HepG2 (cell line): ENCODE data around the gene TPM1. TPM values are rescaled to one million over a fixed set of nuclear protein-coding genes. Genes with fewer than 3 reads are reported as not detected.

Experiments used
- ATAC-seq: fragments of 200-7000 bp; cut with Tn5 transposase; 3 replicates; pipeline ENCODE4 v1.9.1; 2020; ENCODE audit warnings: mild to moderate bottlenecking, moderate library complexity
- BruUV-seq: library from RNA; stranded (reverse); fragments of 400-500 nt; replicated peaks from 2 replicates; lab custom pipeline; 2021; lab: Mats Ljungman, UMichigan
- CTCF ChIA-PET: fragments of 300-600 bp; formaldehyde crosslinking; extraction: SDS; loops from one replicate; lab custom pipeline; 2021; ENCODE audit warnings: low total read pairs, inconsistent platforms, low intra/inter-chr PET ratio; lab: Yijun Ruan, JAX
- POLR2A ChIA-PET: fragments of 350-600 bp; sonication (Branson Sonifier 250); formaldehyde crosslinking; loops from one replicate; lab custom pipeline; 2020; ENCODE audit warnings: antibody characterized with exemption, inconsistent platforms; lab: Yijun Ruan, JAX
- DNase-seq: peaks from one replicate; pipeline ENCODE4 v3.0.0-alpha.2; 2015; ENCODE audit warnings: low spot score
- FAIRE-seq: peaks from 3 replicates; lab custom pipeline; 2011; peaks lifted over from hg19 to GRCh38; lab: Jason Lieb, UNC
- H2AFZ ChIP-seq: one replicate; pipeline ENCODE4 v1.6.1; 2011; ENCODE audit warnings: low read length, inconsistent platforms
- H3K27ac ChIP-seq: fragments of 300-600 bp; 3 replicates; pipeline ENCODE4 v1.8.0; 2011; ENCODE audit warnings: mixed run types, mild to moderate bottlenecking, mixed read lengths, low read length, inconsistent platforms; ENCODE audit not compliant: insufficient read depth; ENCODE audit errors: extremely low read length
- H3K27me3 ChIP-seq, 2 experiments: fragments of 200-600 bp in 1 of 2; 2 replicates in 1 of 2; 3 replicates in 1 of 2; pipeline versions ENCODE4 v1.6.0 to v1.8.0; 2011; ENCODE audit warnings: low read length in 2 of 2, mild to moderate bottlenecking in 2 of 2, moderate library complexity in 2 of 2, inconsistent platforms in 1 of 2; ENCODE audit not compliant: insufficient read depth in 2 of 2, control insufficient read depth in 1 of 2
- H3K36me3 ChIP-seq, 2 experiments: fragments of 200-600 bp in 1 of 2; replicated peaks in 1 of 2; 2 replicates in 1 of 2; 3 replicates in 1 of 2; pipeline versions ENCODE4 v1.5.1 to v1.8.0; 2011; ENCODE audit warnings: low read length in 2 of 2, inconsistent platforms in 1 of 2; ENCODE audit not compliant: insufficient read depth in 2 of 2, control insufficient read depth in 1 of 2
- H3K4me1 ChIP-seq: 2 replicates; pipeline ENCODE4 v1.5.1; 2012; ENCODE audit warnings: low read length, inconsistent platforms; ENCODE audit not compliant: insufficient read depth
- H3K4me2 ChIP-seq: 2 replicates; pipeline ENCODE4 v1.6.0; 2011; ENCODE audit warnings: low read depth, low read length, inconsistent platforms
- H3K4me3 ChIP-seq, 3 experiments: fragments of 200-600 bp in 1 of 3; sonication (generic), shearing (Covaris generic) in 1 of 3; replicated peaks in 1 of 3; 2 replicates each; pipeline ENCODE4 v1.5.1; 2011 to 2016; ENCODE audit warnings: low read length in 3 of 3, inconsistent platforms in 2 of 3, low read depth in 2 of 3, mild to moderate bottlenecking in 2 of 3, control low read depth in 1 of 3, mixed read lengths in 1 of 3; ENCODE audit not compliant: insufficient read depth in 1 of 3
- H3K79me2 ChIP-seq: one replicate; pipeline ENCODE4 v1.6.1; 2011; ENCODE audit warnings: low read length, inconsistent platforms; ENCODE audit not compliant: insufficient read depth
- H3K9ac ChIP-seq: 2 replicates; pipeline ENCODE4 v1.6.0; 2011; ENCODE audit warnings: mild to moderate bottlenecking, low read depth, low read length, inconsistent platforms; ENCODE audit not compliant: insufficient read depth
- H3K9me3 ChIP-seq: 2 replicates; pipeline ENCODE4 v1.5.1; 2012; ENCODE audit warnings: mild to moderate bottlenecking, low read length
- H4K20me1 ChIP-seq: 2 replicates; pipeline ENCODE4 v1.6.0; 2011; ENCODE audit warnings: inconsistent platforms, mild to moderate bottlenecking, low read length, moderate library complexity; ENCODE audit not compliant: insufficient read depth
- AKAP8 ChIP-seq: sonication (generic); formaldehyde crosslinking; IDR thresholded peaks from 2 replicates; pipeline ENCODE4 v1.5.1; 2020; ENCODE audit warnings: mild to moderate bottlenecking, missing genetic modification reagents
- ATF1 ChIP-seq: IDR thresholded peaks from 2 replicates; pipeline ENCODE4 v1.6.1; 2016; ENCODE audit warnings: mild to moderate bottlenecking, control low read depth
- ATRX ChIP-seq: sonication (generic); formaldehyde crosslinking; IDR thresholded peaks from 2 replicates; pipeline ENCODE4 v1.4.0; 2020; ENCODE audit warnings: missing genetic modification reagents, borderline replicate concordance
- DPF2 ChIP-seq: sonication (generic); formaldehyde crosslinking; IDR thresholded peaks from 2 replicates; pipeline ENCODE4 v1.4.0; 2020; ENCODE audit warnings: mild to moderate bottlenecking, low read depth, missing genetic modification reagents, borderline replicate concordance
- ETS1 ChIP-seq: sonication (generic); formaldehyde crosslinking; IDR thresholded peaks from 2 replicates; pipeline ENCODE4 v1.4.0; 2020; ENCODE audit warnings: missing genetic modification reagents
- PAX8 ChIP-seq: sonication (generic); formaldehyde crosslinking; IDR thresholded peaks from 2 replicates; pipeline ENCODE4 v1.8.0; 2022; ENCODE audit warnings: mild to moderate bottlenecking, missing genetic modification reagents, borderline replicate concordance
- PHF21A ChIP-seq: sonication (generic); formaldehyde crosslinking; IDR thresholded peaks from 2 replicates; pipeline ENCODE4 v1.5.0; 2020; ENCODE audit warnings: mild to moderate bottlenecking, missing genetic modification reagents
- RAD21 ChIP-seq: fragments of 450-650 bp; formaldehyde crosslinking; IDR thresholded peaks from 2 replicates; pipeline ENCODE4 v1.5.0; 2020; ENCODE audit warnings: mild to moderate bottlenecking
- RFX5 ChIP-seq: IDR thresholded peaks from 2 replicates; pipeline ENCODE4 v1.6.1; 2011; ENCODE audit warnings: low read depth, low read length, improper control_type of control experiment
- SMARCC2 ChIP-seq: fragments of 450-650 bp; IDR thresholded peaks from 2 replicates; pipeline ENCODE4 v1.6.1; 2017; ENCODE audit warnings: antibody characterized with exemption, mild to moderate bottlenecking
- THYN1 ChIP-seq: sonication (generic); formaldehyde crosslinking; IDR thresholded peaks from 2 replicates; pipeline ENCODE4 v1.8.1; 2023; ENCODE audit warnings: low read depth, mild to moderate bottlenecking, moderate library complexity, missing genetic modification reagents, borderline replicate concordance
- U2AF2 ChIP-seq: fragments of 200-400 bp; formaldehyde crosslinking; IDR thresholded peaks from 2 replicates; pipeline ENCODE4 v1.6.1; 2017; ENCODE audit warnings: low read depth, mild to moderate bottlenecking, low read length
- ZBTB34 ChIP-seq: sonication (generic); formaldehyde crosslinking; IDR thresholded peaks from 2 replicates; pipeline ENCODE4 v1.8.0; 2022; ENCODE audit warnings: mild to moderate bottlenecking, missing genetic modification reagents
- ZNF678 ChIP-seq: sonication (generic); formaldehyde crosslinking; IDR thresholded peaks from 2 replicates; pipeline ENCODE4 v1.4.0; 2020; ENCODE audit warnings: mild to moderate bottlenecking, missing genetic modification reagents
- ZNF850 ChIP-seq: sonication (generic); formaldehyde crosslinking; conservative IDR thresholded peaks from 2 replicates; pipeline ENCODE4 v1.9.0; 2021; ENCODE audit warnings: mild to moderate bottlenecking, missing genetic modification reagents
- WGBS: methylation state at CpG from one replicate; pipeline ENCODE4 v1.1.6; 2017; ENCODE audit warnings: low lambda C conversion rate; 5-methylcytosine and 5-hydroxymethylcytosine counted together
- in situ Hi-C: cut with HindIII; loops from 2 replicates; pipeline ENCODE4 v1.10.0; 2017; ENCODE audit warnings: low pct_unique_long_range_greater_than_20kb; ENCODE audit not compliant: extremely low pct_ligation_motif_present
- intact Hi-C: fragments of 100-400 bp; cut with micrococcal nuclease; formaldehyde crosslinking; loops from one replicate; pipeline ENCODE4 v1.10.0; 2022; ENCODE audit not compliant: unreplicated experiment
- polyA plus RNA-seq, 8 experiments: library from polyadenylated mRNA; depleted of rRNA in 3 of 8; stranded (reverse) in 7 of 8; unstranded in 1 of 8; fragments of >200 nt; fragmentation: Illumina TruSeq in 4 of 8; extraction: Trizol in 4 of 8; gene quantifications; 2 replicates each; pipeline versions ENCODE4 v1.2.1 to v1.2.3, GENCODE V29; 2011 to 2016; ENCODE audit warnings: low read depth in 4 of 8, missing spikeins in 1 of 8, mixed read lengths in 1 of 8; ENCODE audit not compliant: insufficient read depth in 1 of 8
- total RNA-seq, 5 experiments: library from RNA; depleted of rRNA; stranded (reverse); fragments of >200 nt; fragmentation: Illumina TruSeq; extraction: Trizol; gene quantifications; 2 replicates each; pipeline ENCODE4 v1.2.3, GENCODE V29; 2016; ENCODE audit warnings: low read depth in 1 of 5

Gene TPM1
- total and polyA plus RNA-seq, 2 of the 13 experiments (the other 11 are each of a cell fraction or from before 2014, with no cell fraction given), result 98.9 to 109 TPM

- TF ChIP-seq ZBTB34 (no peak), ZNF850 (CRISPR knock-in tag) (no peak), THYN1 (no peak), U2AF2 (no peak)
Measured at GRCh38 chr15:63059573-63060216, 17.1 kb downstream of the TPM1 start (continued).

GRCh38 chr15:63060699-63061098 lies 18.2 kb downstream of the TPM1 start:
- Histone ChIP-seq H3K9ac (no peak overlapping the region), H3K9me3 (no peaks in the 10 kb centered on the region), H3K4me3 (no peak overlapping the region), H3K36me3 (peaks cover 33 to 73% of the 10 kb centered on the region in 2 experiments), H4K20me1 (no peaks in the 10 kb centered on the region), H2AFZ (no peak overlapping the region), H3K4me1 (peaks cover 9% of the 10 kb centered on the region), H3K27me3 (no peaks in the 10 kb centered on the region), H3K4me2 (no peak overlapping the region), H3K27ac (no peak overlapping the region), H3K79me2 (peaks cover 3% of the 10 kb centered on the region)
- BruUV-seq, result no TSS peak
- in situ Hi-C loops, result no loop called here
- intact Hi-C loops, result no loop called here
- DNase-seq (no peak), ATAC-seq (no peak), FAIRE-seq (no peak)
- WGBS, result 100% methylated on average over 1 of the region's 10 CpGs
- ChIA-PET CTCF (no interaction called here), POLR2A (no interaction called here)
- TF ChIP-seq ATRX, result no peak

GRCh38 chr15:63061975-63062374 lies 19.4 kb downstream of the TPM1 start:
- TSS peak; percentile 28 for BruUV-seq
- FAIRE-seq (no peak), ATAC-seq (no peak), DNase-seq (no peak)
- H3K79me2 ChIP-seq, result no peaks in the 10 kb centered on the region
- intact Hi-C loops (no loop called here), in situ Hi-C loops (no loop called here)
- POLR2A ChIA-PET, result no interaction called here
- H3K4me3 ChIP-seq, result no peak overlapping the region
- no peak overlapping the region for H2AFZ ChIP-seq
- H3K27ac ChIP-seq, result no peak overlapping the region
- H3K4me2 ChIP-seq, result no peak overlapping the region
- no peaks in the 10 kb centered on the region for H3K4me1 ChIP-seq
- peaks cover 31 to 74% of the 10 kb centered on the region in 2 experiments for H3K36me3 ChIP-seq
- no peak overlapping the region for H3K9ac ChIP-seq
- CTCF ChIA-PET, result no interaction called here
- WGBS, result 100% methylated on average over 4 of the region's 4 CpGs
- no peaks in the 10 kb centered on the region for H4K20me1 ChIP-seq
- no peaks in the 10 kb centered on the region for H3K27me3 ChIP-seq
- H3K9me3 ChIP-seq, result no peaks in the 10 kb centered on the region
- TF ChIP-seq PAX8 (CRISPR knock-in tag) (no peak), RAD21 (CRISPR knock-in tag) (no peak), SMARCC2 (no peak), PHF21A (CRISPR knock-in tag) (no peak), AKAP8 (no peak), DPF2 (CRISPR knock-in tag) (no peak), ATF1 (no peak), ETS1 (no peak), RFX5 (no peak), ZNF678 (no peak)
